ENCODE measurements around the gene SSC5D.

Gene SSC5D

DNA sequence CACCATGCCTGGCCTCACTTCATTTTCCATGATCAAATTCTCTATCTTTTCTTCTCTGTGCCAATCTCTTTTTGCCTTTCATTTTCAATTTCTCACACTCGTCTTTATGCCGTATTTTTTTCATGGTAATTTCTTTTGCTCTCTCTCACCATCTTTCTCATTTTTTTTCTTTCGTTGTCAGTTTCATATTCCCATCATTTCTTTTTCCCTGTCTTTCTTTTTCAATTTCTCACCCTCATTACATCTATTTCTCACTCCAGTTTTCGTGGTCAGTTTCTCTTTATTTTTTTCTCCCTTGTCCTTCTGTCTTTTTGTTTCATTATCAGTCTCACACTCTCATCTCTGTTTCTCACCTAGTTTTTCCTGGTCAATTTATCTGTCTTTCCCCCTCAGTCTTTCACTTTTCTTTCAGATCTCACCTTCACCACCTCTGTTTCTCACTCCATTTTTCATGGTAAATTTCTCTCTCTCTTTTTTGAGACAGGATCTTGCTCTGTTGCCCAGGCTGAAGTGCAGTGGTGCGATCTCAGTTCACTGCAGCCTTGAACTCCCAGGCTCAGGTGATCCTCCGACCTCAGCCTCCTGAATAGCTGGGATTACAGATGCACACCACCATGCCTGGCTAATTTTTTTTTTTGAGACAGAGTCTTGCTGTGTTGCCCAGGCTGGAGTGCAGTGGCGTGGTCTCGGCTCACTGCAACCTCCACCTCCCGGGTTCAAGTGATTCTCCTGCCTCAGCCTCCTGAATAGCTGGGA lies 14.1 kb downstream of the SSC5D start:
- Histone ChIP-seq H3K27me3 (ENCODE audit: control insufficient read depth, insufficient read depth, low read length) (peaks cover 34% of the 10 kb centered on the region), H3K9ac (ENCODE audit: low read depth, low read length) (no peak overlapping the region), H3K36me3 (ENCODE audit: control insufficient read depth, insufficient read depth, low read length) (no peaks in the 10 kb centered on the region), H3K4me1 (ENCODE audit: control insufficient read depth, insufficient read depth, low read length) (no peaks in the 10 kb centered on the region), H3K27ac (ENCODE audit: low read depth, low read length) (no peak overlapping the region), H3K4me3 (ENCODE audit: low read depth, low read length) (no peak overlapping the region), H3K9me3 (ENCODE audit: control insufficient read depth, insufficient read depth, low read length) (peaks cover 3% of the 10 kb centered on the region; the same call in 1 of the 2 replicates)

DNA sequence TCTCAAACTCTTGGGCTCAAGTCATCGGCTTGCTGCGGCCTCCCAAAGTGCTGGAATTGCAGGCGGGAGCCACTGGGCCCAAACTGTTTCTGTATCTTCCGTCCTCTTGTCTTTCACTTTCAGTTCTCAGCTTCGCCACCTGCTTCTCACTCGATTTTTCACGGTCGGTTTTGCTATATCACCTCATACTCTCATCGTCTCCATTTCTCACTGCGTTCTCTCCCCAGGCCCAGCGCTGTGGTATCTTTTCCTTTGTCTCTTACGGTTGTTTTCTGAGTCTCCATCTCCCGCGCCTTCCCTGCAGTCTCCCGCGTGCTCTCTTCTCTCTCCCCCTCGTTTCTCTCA lies 14.9 kb downstream of the SSC5D start:
- Histone ChIP-seq H3K9me3 (ENCODE audit: control insufficient read depth, insufficient read depth, low read length) (peaks cover 3% of the 10 kb centered on the region; the same call in 1 of the 2 replicates), H3K27me3 (ENCODE audit: control insufficient read depth, insufficient read depth, low read length) (peaks cover 34% of the 10 kb centered on the region), H3K27ac (ENCODE audit: low read depth, low read length) (no peak overlapping the region), H3K4me1 (ENCODE audit: control insufficient read depth, insufficient read depth, low read length) (no peaks in the 10 kb centered on the region), H3K36me3 (ENCODE audit: control insufficient read depth, insufficient read depth, low read length) (no peaks in the 10 kb centered on the region), H3K9ac (ENCODE audit: low read depth, low read length) (no peak overlapping the region), H3K4me3 (ENCODE audit: low read depth, low read length) (no peak overlapping the region)

DNA sequence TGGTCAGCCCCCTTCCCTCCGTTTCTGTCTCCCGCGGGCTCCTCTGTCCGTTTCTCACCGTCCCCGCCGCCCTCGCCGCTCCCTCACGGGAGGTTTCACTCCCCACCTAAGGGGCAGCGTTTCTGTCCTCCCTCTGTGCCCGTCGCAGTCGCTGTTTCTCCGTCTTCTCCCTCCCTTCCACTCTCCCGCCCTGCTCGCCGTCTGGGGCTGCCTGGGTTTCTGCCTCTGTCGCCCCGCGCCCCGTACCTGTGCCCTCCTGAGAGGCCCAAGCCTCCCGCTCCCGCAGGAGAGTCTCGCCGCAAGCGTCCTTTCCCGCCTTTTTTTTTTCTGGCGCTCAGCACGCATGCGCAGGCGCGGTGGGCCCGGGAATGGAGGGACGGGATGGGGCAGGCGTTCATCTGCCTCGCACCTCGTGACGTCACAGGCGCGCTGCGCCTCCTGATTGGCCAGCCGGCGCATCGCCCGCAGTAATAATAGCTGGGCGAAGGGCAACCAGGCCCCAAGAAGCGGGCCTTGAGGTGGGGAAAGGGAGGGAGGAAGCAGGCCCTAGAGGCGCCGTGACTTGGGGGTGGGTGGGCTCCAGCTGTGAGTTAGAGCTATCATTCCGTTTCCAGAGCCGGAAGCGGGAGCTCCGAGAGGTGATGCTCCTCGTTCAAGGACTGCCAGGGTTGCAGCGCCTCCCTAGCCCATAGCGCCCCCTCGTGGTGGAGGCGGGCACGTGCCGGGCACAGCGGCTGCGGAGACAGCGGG lies 15.4 kb downstream of the SSC5D start:
- Histone ChIP-seq H3K27ac (ENCODE audit: low read depth, low read length) (no peak overlapping the region), H3K9ac (ENCODE audit: low read depth, low read length) (no peak overlapping the region), H3K36me3 (ENCODE audit: control insufficient read depth, insufficient read depth, low read length) (no peaks in the 10 kb centered on the region), H3K4me1 (ENCODE audit: control insufficient read depth, insufficient read depth, low read length) (no peaks in the 10 kb centered on the region), H3K4me3 (ENCODE audit: low read depth, low read length) (peak overlapping the region; percentile 51), H3K27me3 (ENCODE audit: control insufficient read depth, insufficient read depth, low read length) (peaks cover 34% of the 10 kb centered on the region), H3K9me3 (ENCODE audit: control insufficient read depth, insufficient read depth, low read length) (peaks cover 3% of the 10 kb centered on the region; the same call in 1 of the 2 replicates)

DNA sequence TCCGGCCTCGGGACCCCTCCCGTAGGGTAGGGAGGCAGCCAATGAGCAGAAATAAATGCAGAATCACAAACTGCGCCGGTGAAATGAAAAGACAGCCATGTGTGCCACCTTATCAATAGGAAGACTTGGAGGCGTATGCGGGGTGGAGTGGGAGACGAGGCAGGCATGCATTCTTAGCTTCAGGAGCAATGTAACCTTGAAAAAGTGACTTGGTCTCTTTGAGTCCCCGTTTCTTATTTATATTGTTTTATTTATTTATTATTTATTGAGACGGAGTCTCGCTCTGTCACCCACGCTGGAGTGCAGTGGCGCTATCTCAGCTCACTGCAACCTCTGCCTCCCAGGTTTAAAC lies 16.0 kb downstream of the SSC5D start:
- Histone ChIP-seq H3K9me3 (ENCODE audit: control insufficient read depth, insufficient read depth, low read length) (peaks cover 3% of the 10 kb centered on the region; the same call in 1 of the 2 replicates), H3K36me3 (ENCODE audit: control insufficient read depth, insufficient read depth, low read length) (no peaks in the 10 kb centered on the region), H3K4me1 (ENCODE audit: control insufficient read depth, insufficient read depth, low read length) (no peaks in the 10 kb centered on the region), H3K27ac (ENCODE audit: low read depth, low read length) (no peak overlapping the region), H3K27me3 (ENCODE audit: control insufficient read depth, insufficient read depth, low read length) (peaks cover 37% of the 10 kb centered on the region), H3K9ac (ENCODE audit: low read depth, low read length) (no peak overlapping the region), H3K4me3 (ENCODE audit: low read depth, low read length) (no peak overlapping the region)

DNA sequence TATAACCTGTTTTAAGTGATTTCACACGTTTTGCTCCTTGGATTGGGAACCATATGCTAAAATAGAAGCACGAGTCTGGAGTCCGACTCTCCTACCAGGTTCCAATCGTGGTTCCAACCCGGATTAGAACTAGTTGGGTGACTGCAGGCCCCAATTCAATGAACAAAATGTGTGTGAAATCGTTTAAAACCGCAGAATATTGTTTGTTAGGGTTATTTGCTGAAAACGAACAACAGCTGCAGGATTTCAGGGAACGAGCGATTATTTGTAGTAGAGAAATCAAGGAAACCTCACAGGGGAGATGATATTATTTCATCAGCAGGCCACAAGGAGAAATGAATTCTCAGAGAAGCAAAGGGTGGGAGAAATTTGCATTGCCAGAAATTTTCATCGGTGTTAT lies 16.7 kb downstream of the SSC5D start:
- H3K9me3 ChIP-seq (ENCODE audit: control insufficient read depth, insufficient read depth, low read length) = peaks cover 3% of the 10 kb centered on the region; the same call in 1 of the 2 replicates
- no peak overlapping the region for H3K4me3 ChIP-seq (ENCODE audit: low read depth, low read length)
- no peak overlapping the region for H3K9ac ChIP-seq (ENCODE audit: low read depth, low read length)
- no peaks in the 10 kb centered on the region for H3K4me1 ChIP-seq (ENCODE audit: control insufficient read depth, insufficient read depth, low read length)
- no peak overlapping the region for H3K27ac ChIP-seq (ENCODE audit: low read depth, low read length)
- H3K27me3 ChIP-seq (ENCODE audit: control insufficient read depth, insufficient read depth, low read length) = peaks cover 37% of the 10 kb centered on the region
- H3K36me3 ChIP-seq (ENCODE audit: control insufficient read depth, insufficient read depth, low read length) = no peaks in the 10 kb centered on the region

DNA sequence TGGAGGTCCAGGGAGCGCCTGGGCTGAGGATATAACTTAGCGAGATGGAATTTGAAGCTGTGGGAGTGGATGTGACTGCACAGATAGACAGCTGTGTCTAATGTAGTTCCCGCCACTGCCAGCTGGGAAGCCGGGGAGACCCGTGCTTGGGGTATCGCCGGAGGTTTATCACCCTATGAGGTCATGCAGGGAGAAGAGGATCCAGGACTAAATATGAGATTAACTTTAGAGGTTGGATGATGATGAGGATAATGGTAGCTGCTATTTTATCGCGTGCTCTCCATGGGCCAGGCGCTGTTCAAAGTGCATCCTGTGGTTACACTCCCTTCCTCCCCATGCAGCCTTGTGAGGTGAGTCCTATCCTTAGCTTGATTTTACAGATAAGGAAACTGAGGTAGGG lies 19.9 kb downstream of the SSC5D start:
- H3K9ac ChIP-seq (ENCODE audit: low read depth, low read length) = no peak overlapping the region
- H3K4me3 ChIP-seq (ENCODE audit: low read depth, low read length) = no peak overlapping the region
- H3K27ac ChIP-seq (ENCODE audit: low read depth, low read length) = no peak overlapping the region
- H3K4me1 ChIP-seq (ENCODE audit: control insufficient read depth, insufficient read depth, low read length) = no peaks in the 10 kb centered on the region
- H3K36me3 ChIP-seq (ENCODE audit: control insufficient read depth, insufficient read depth, low read length) = no peaks in the 10 kb centered on the region
- peaks cover 2% of the 10 kb centered on the region; the same call in 1 of the 2 replicates for H3K9me3 ChIP-seq (ENCODE audit: control insufficient read depth, insufficient read depth, low read length)
- H3K27me3 ChIP-seq (ENCODE audit: control insufficient read depth, insufficient read depth, low read length) = peaks cover 21% of the 10 kb centered on the region

DNA sequence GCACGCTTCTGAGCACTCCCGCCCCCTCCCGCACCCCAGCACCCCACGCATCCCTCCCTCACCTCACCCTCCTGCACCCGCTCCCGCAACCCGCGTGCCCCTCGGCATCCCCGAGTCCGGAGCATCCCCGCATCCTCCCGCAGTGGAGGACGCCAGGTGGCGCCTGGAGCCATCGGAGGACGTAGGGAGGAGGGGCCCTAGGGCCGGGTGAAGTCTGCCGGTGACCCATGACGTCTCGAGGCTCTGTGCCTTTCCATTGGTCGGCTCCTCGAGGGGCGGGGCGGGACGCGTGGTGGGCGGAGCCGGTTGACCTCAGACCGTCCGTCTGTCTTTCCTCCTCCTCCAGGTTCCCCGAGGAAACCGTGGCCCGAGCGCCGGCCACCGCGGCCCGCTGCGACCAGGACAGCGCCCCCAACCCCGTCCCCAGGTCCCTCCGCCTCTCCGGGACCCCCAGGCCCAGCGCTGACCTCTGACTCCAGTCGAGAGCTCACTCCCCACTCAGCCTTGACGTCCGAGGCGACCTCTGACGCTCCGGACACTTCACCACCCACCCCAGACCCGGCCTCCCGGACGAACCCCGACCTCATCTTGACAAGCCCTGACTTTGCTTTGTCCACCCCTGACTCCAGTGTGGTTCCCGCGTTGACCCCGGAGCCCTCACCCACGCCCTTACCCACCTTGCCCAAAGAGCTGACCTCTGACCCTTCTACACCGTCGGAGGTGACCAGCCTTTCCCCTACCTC lies 28.8 kb downstream of the SSC5D start:
- no peaks in the 10 kb centered on the region for H3K4me1 ChIP-seq (ENCODE audit: control insufficient read depth, insufficient read depth, low read length)

DNA sequence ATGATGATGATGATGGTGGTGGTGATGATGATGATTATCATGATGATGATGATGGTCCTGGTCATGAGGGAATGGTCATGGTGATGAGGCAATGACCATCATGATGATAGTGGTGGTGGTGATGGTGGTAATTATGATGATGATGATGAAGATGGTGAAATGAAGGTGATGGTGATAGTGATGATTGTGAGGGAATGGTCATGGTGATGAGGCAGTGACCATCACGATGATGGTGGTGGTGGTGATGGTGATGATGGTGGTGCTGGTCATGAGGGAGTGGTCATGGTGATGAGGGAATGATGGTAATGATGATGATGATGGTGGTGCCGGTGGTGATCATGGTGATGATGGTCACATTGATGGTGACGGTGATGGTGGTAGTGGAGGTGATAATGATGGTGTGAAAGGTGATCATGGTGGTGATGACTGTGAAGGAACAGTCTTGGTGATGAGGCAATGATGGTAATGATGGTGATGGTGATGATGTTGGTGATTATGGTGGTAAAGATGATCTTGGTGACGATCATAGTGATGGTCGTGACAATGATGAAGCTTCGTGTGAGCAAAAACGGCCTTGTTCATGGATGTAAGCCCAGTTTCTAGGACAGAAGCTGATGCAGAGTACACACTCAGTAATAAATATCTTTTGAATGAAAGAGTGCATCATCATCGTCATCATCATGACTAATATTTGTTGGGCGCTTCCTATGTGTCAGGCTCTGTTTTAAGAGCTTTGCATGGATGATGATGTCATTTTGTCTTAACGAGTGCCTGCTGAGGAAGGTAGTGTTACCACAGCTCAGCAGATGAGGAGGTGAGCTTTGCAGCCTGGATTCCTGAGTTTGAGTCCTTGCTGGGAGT lies 31.4 kb downstream of the SSC5D start:
- Histone ChIP-seq H3K27ac (ENCODE audit: low read depth, low read length) (no peak overlapping the region), H3K9me3 (ENCODE audit: control insufficient read depth, insufficient read depth, low read length) (no peaks in the 10 kb centered on the region), H3K27me3 (ENCODE audit: control insufficient read depth, insufficient read depth, low read length) (no peaks in the 10 kb centered on the region)

More for the DNA sequence above, 28.8 kb downstream of the SSC5D start:
- Histone ChIP-seq H3K4me3 (ENCODE audit: low read depth, low read length) (peak overlapping the region; percentile 25; the same call in 1 of the 2 replicates), H3K9me3 (ENCODE audit: control insufficient read depth, insufficient read depth, low read length) (no peaks in the 10 kb centered on the region), H3K27me3 (ENCODE audit: control insufficient read depth, insufficient read depth, low read length) (no peaks in the 10 kb centered on the region), H3K36me3 (ENCODE audit: control insufficient read depth, insufficient read depth, low read length) (no peaks in the 10 kb centered on the region), H3K27ac (ENCODE audit: low read depth, low read length) (no peak overlapping the region), H3K9ac (ENCODE audit: low read depth, low read length) (no peak overlapping the region)

DNA sequence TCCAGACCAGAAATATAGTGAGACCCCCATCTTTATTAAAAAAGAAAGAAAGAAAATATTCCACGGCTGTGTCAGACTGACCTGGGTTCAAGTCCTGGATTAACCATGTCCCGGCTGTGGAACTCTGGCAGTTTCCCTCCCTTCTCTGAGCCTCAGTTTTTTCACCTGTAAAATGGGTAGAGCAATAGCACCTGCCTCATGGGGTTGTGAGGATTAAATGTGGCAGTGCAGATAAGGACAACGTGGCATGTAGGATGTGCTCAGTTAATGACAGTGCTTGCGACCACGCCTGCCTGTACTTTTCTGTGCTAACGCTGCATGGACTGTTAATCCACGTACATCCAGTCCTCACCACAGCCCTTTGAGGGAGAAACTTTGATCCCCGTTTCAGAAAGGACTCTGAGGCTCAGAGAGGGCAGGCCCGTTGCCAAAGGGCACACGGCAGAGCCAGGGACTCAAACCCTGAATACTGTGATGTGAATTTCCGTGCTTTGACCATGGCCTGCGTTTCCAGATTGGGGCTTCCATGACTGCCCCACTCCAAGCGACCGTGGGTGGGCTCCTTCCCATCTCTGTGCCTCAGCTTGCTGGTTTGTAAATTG lies 32.6 kb downstream of the SSC5D start:
- Histone ChIP-seq H3K36me3 (ENCODE audit: control insufficient read depth, insufficient read depth, low read length) (no peaks in the 10 kb centered on the region), H3K4me3 (ENCODE audit: low read depth, low read length) (no peak overlapping the region), H3K9me3 (ENCODE audit: control insufficient read depth, insufficient read depth, low read length) (no peaks in the 10 kb centered on the region), H3K27ac (ENCODE audit: low read depth, low read length) (no peak overlapping the region), H3K9ac (ENCODE audit: low read depth, low read length) (no peak overlapping the region), H3K27me3 (ENCODE audit: control insufficient read depth, insufficient read depth, low read length) (no peaks in the 10 kb centered on the region), H3K4me1 (ENCODE audit: control insufficient read depth, insufficient read depth, low read length) (no peaks in the 10 kb centered on the region)

More for the DNA sequence above, 31.4 kb downstream of the SSC5D start:
- Histone ChIP-seq H3K36me3 (ENCODE audit: control insufficient read depth, insufficient read depth, low read length) (no peaks in the 10 kb centered on the region), H3K4me3 (ENCODE audit: low read depth, low read length) (no peak overlapping the region), H3K9ac (ENCODE audit: low read depth, low read length) (no peak overlapping the region), H3K4me1 (ENCODE audit: control insufficient read depth, insufficient read depth, low read length) (no peaks in the 10 kb centered on the region)
